Activated CD4-positive, alpha-beta T cell treated with anti-CD3 and anti-CD28 coated beads, Interleukin-10, Interleukin-2, amounts not matched to agents 100 ng/mL and 50 ng/mL, durations not matched to agents 16 hours and 8 hours (primary cell): ENCODE data around the gene PLB1.
A peak's percentile ranks its signal among the peaks of the same experiment; 100 is the strongest.

Source experiments
- DNase-seq: peaks from one replicate; pipeline ENCODE4 v3.0.0-alpha.2; 2020

Gene PLB1

GRCh38 chr2:28566521-28567041 is 70.7 kb downstream of the PLB1 start:
- DNase-seq, result peak; percentile 93

- DNase-seq, result peak; percentile 19
Measured at GRCh38 chr2:28567061-28567471, 71.2 kb downstream of the PLB1 start.

- no peak for DNase-seq
Measured at GRCh38 chr2:28568036-28568435, 72.2 kb downstream of the PLB1 start.

DNA sequence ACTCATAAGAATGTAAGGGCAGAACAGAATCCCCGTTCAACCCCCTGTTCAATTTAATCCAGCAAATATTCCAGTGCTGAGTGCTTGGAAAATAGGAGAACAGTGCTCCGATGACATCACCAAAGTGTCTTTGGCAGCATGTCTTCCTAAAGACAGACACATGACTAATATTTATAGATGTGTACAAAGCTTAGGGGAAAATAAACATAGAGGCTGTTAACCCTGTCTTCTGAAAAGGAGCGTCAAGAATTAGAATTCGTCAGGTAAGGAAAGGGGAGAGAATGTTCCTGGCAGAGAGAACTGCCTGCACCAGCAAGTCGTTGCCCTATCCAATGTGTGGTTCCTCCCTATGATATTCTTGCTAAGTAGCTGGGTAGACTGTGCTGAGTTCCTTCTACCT is 72.7 kb downstream of the PLB1 start:
- DNase-seq, result no peak

GRCh38 chr2:28570431-28570830 is 74.6 kb downstream of the PLB1 start:
- DNase-seq, result no peak

DNA sequence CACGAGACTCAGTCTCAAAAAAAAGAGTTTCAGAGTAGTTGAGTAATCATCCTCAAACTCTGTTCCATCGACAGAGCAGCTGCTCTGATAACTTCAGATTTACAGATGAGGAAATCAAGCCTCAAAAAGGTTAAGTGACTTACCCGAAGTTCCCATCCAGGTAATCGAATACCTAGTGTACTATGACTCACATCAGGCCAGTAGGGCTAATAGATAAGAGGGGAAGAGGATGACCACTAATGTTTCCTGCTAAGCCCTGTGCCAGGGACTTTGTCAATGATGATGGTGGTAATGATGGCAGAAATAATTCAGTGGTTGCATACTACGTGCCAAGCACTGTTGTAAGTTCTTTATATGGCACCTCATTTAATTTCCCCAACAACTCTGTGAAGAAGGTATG is 80.9 kb downstream of the PLB1 start:
- DNase-seq, result no peak

- DNase-seq, result no peak
Measured at GRCh38 chr2:28577791-28578680, 82.2 kb downstream of the PLB1 start.

GRCh38 chr2:28578774-28579173 is 82.9 kb downstream of the PLB1 start:
- no peak for DNase-seq

- no peak for DNase-seq
Measured at GRCh38 chr2:28579606-28580005, 83.7 kb downstream of the PLB1 start.

DNA sequence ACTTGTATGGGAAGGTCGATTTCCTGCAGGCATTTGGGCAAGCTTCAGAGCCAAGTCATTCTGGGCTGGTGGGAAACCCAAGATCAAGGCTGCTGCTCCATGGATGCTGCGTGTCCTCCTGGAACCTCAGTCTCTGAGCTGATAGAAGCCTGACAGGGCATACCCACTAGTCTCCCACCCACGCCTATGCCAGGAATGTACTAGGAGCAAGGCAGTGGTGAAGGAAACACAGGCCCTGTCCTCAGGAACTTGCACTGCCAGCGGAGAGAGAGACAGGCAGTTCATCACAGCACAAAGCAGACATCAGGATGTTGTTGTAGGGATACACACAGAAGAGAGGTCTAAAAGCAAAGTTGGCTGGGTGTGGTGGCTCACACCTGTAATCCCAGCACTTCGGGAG is 84.2 kb downstream of the PLB1 start:
- no peak for DNase-seq

GRCh38 chr2:28581312-28581711 is 85.5 kb downstream of the PLB1 start:
- no peak for DNase-seq

DNA sequence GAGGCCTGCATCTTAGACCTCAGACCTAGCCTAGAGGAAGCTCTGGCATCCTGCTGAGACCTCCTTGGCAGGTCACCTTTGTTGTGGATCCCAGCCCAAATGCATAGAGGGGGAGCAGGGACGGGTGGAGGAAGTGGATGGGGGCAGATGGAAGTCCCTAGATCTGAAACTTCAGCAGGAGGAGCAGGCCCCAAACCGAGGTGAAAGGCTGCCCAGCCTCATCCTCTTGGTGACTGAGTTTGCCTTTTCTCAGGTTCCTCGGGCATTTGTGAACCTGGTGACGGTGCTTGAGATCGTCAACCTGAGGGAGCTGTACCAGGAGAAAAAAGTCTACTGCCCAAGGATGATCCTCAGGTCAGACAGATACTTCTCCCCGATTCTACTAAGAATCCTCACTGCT is 86.3 kb downstream of the PLB1 start:
- no peak for DNase-seq

- no peak for DNase-seq
Measured at GRCh38 chr2:28582595-28582994, 86.7 kb downstream of the PLB1 start.

DNA sequence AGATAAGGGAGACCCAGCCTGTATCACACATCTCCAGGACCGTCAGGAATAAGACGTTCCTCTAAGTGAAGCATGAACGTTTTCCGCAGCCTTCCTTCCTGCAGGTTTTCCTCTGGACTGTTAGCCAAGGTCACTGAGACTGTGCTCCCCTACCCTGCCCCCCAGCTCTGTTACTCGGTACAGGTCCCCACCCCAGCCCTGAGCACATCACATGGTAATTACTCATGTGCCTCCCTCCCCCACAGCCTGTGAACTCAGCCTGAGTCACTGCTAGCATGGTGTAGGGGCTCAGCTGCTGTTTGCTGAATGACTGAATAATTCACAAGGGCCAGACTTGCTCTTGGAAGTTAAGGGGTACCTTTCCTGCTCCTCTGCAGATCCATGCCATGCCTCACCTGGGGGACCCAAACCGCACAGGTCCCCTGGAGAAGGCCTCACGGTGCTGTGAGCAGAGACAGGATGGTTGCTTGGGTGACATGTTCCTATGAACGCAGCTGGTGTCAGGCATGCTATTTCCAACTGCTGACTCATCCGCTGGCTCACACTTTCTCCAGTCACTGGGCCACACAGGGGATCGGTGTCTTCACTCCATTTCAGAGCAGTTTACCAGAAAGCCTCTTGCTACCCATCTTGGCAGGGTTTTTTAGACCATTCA is 88.2 kb downstream of the PLB1 start:
- peak; percentile 83 for DNase-seq

- DNase-seq, result peak; percentile 54
Measured at GRCh38 chr2:28586867-28587266, 91.0 kb downstream of the PLB1 start.

DNA sequence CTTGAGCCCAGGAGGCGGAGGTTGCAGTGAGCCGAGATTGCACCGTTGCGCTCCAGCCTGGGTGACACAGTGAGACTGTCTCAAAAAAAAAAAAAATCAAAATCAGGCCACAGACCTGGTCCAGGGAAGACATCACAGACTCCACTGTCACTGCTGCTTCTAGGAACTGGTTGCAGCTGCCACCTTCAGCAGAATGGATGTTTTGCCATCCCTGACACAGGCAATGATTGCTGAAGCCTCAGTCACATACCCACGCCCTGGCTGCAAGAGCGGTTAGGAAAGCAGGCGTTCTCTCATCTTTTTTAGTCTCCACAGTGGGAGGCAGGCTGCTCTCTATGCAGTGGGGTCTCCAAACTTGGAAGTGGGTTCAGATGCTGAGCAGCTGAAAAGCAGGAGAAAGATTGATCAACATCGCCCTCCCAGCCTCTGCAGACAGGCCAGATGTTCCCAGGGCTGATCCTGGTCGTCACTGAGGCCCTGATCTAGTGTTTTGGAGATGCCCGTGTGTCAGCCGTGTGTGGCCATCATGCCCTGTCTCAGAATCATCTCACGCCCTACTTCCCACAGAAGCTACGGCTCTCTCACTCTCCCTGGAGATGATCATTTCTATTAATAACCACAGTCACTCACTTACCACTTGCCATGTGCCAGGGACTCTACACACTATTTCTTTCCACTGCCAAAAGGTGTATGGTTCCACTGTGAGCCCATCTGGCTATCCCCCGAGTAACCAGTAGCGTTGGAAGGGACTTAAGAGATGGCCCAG is 91.8 kb downstream of the PLB1 start:
- DNase-seq, result no peak

GRCh38 chr2:28588292-28588670 is 92.4 kb downstream of the PLB1 start:
- no peak for DNase-seq

DNA sequence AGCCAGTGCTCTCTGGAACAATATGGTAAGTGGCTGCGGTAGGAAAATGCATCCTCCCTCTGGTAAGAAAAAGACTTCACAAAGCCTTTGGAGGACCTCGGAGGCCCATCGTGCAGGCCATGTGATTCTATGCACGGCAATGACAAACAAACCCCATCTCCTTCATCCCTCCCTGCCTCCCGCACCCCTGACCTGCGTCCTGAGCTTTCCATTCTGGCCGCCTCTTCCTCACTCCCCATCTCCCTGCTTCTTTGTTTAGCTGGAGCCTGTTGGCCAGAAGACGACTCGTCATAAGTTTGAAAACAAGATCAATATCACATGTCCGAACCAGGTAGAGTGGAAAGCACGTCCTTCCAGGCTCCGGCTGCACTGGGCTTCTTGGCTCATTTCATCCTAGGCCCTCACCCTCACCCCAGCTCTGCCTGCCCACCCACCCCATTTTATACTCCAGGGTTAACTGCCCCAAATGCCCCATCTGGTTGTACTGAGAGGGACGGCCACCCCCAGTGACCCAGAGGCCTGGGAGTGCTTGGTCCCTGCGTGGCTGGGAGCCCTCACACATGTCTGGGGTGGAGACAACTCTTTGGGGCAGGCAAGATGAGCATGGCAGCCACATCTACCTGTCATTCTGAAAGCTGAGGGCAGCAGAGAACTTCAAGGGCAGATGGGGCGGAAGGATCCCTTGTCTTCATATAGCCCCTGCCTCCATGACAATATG is 94.0 kb downstream of the PLB1 start:
- DNase-seq, result no peak

DNA sequence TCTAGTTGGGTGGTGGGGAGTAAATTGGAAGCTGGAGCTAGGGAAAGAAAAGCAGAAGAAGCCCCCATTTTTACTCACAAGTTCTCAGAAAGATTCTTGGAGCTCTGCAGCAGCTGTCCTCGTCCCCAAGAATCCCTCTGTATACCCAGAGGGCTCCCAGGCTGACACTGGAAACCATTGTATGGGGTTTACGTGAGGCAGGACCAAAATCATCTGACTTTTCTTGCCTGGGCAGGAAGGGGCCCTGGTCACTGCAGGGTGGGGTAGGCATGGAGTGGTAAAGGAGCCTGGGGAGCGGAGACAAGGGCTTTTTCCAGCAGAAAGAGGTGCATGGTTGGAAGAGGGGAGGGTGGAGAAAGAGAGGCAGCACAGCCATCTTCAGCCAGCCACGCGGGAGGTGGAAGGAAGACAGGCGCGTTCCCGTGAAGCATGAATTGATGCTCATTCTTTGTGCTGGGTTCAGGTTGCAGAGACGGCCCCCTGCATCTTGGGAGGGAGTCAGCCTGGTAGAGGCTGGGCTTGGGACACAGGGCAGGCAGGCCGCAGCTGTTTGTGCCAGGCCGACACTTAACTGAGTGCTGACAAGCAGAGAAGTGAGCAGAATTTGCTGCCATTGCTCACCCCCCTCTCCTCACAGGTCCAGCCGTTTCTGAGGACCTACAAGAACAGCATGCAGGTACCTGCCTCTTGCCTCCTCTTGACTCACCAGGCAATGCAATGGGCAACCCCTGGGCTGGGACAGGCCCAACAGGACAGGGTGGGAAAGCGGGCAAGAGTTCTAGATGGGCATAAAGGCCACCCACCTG is 94.8 kb downstream of the PLB1 start:
- no peak for DNase-seq

- DNase-seq, result no peak
Measured at GRCh38 chr2:28591711-28592335, 96.0 kb downstream of the PLB1 start.

DNA sequence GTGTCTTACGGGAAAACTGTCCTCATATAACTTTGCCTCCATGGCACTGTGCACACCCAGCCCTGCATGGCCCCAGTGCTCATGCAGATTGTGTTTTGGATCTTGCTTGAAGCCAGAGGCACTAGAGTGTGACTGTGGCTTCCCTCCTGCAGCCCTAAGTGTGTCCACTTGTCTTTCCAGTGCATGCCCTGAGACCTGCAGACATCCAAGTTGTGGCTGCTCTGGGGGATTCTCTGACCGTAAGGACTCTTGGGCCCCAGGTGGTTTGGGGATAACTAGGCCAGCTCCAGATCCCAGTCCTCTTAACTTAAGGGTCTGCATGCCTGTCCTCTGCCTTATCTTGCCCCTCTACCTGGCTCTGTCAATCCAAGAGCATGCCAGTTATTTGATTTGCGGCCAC is 96.6 kb downstream of the PLB1 start:
- DNase-seq, result no peak
